GM08714 (cell line): ENCODE data around the gene C9orf50.
A peak's percentile ranks its signal among the peaks of the same experiment; 100 is the strongest.
"Not testable (repeated sequence)": the region's sequence is repeated elsewhere in the genome, so short reads cannot be mapped to it uniquely, and the experiment has no call there.

Source experiments
- H3K4me3 ChIP-seq: fragments of 200-500 bp; sonication (Bioruptor generic); 2 replicates; pipeline ENCODE4 v1.5.1; 2014; ENCODE audit warnings: mild to moderate bottlenecking, low read length, inconsistent platforms
- ZNF274 ChIP-seq: IDR thresholded peaks from 2 replicates; pipeline ENCODE4 v1.6.1; 2012; ENCODE audit warnings: mild to moderate bottlenecking, low read depth, low read length

C9orf50 gene

DNA sequence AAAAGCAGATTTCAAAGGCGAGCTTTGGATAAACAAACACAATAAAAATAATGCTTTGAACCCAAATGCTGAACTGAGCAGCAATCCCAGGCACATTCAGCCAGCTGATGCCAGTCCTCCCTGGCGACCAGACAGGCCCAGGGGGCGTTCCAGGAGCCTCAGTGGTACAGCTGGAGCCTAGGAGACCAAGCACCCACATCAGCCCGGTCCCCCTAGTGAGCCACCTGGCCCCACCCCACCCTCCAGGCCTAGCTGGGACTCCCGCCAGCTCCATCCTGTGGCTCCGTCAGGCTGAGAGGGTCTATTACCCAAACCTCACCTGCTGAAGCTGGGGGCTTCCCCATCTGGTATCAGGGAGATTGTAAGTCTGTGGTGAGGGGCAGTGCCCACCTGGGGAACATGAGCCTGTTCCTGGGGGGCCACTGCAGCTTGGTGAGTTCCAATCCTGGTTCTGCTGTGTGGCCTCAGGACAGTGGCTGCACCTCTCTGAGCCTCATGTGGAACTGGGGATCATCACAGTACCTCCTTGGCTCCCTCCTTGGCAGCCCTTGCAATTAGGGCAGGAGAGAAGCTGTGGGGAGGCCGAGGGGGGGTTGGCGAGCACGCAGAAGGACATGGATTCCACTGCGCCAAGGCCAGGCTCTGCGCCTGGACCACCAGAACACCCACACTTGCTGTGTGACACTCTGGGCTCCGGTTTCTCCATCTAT is 16.7 kb downstream of the C9orf50 start:
- TF ChIP-seq ZNF274 = no peak
- no peak overlapping the region for H3K4me3 ChIP-seq

DNA sequence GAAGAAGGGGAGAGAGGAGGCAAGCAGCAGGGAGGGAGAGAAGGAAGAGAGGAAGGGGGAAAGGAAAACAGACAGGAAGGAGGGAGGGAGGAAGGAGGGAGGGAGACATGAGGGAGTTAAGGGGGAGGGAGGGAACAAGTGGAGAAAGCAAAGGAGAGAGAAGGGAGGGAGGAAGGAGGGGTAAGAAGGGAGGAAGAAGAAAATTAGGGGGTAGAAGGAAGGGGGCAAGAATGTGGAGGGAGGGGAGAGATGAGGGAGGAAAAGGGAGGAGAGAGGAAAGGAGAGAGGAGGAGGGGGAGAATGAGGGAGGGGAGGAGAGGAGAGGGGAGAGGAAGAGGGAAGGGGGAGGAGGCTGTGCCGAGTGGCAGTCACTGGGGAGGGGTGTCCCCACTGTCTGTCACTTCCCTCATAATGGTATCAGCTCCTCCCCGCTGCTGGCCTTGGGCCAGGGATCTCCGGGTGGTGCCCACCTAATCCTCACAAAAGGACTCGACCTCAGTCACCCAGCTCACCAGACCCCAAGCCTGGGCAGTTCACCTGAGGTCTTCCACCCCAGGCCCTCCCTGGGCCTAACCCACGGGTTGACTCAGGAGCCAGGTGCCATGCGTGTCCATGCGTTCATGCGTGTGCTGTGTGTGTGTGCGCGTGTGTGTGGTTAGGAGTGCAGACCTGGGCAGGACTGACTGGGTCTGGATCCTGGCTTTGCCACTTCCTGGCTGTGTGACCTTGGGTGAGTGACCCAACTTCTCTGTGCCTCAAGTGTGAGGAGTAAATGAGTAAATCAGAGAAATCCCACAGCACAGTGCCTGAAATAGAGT is 18.1 kb downstream of the C9orf50 start:
- H3K4me3 ChIP-seq = no peak overlapping the region

DNA sequence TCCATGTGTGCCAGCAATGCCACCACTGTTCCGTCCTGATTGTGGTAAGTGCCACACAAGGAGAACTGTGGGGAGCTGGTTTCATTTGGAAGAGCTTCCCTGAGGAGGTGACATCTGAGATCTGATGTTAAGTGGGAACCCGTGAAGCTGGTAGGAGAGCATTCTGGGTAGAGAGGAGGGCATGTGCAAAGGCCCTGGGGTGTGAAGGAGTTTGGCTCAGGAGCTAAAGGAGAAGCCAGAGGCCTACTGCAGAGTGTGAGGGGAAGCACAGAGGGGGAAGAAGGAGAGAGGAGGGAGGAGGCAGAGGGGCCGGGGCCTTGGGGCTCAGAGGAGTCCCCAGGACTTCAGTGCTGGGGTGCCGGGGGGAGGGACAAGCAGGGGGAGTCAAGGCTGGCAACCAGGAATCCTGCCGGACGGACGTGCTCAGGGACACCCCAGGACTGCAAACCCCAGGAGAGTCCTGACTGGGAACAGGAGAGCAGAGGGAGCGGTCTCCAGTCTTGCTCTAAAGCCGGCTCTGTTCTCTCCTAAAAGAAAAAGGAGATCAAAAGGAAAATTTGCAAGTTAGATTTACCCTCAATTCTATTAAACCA is 19.7 kb downstream of the C9orf50 start:
- no peak overlapping the region for H3K4me3 ChIP-seq
- no peak for TF ChIP-seq ZNF274

More for the DNA sequence above, 18.1 kb downstream of the C9orf50 start:
- TF ChIP-seq ZNF274 = no peak

- H3K4me3 ChIP-seq = no peak overlapping the region
Observed at GRCh38 chr9:129598089-129598596, 22.8 kb downstream of the C9orf50 start.

GRCh38 chr9:129597355-129598088 is 23.4 kb downstream of the C9orf50 start:
- TF ChIP-seq ZNF274 = no peak
- peak overlapping the region; percentile 4; the same call in 1 of the 2 replicates for H3K4me3 ChIP-seq

More at GRCh38 chr9:129598089-129598596, 22.8 kb downstream of the C9orf50 start:
- no peak for TF ChIP-seq ZNF274

DNA sequence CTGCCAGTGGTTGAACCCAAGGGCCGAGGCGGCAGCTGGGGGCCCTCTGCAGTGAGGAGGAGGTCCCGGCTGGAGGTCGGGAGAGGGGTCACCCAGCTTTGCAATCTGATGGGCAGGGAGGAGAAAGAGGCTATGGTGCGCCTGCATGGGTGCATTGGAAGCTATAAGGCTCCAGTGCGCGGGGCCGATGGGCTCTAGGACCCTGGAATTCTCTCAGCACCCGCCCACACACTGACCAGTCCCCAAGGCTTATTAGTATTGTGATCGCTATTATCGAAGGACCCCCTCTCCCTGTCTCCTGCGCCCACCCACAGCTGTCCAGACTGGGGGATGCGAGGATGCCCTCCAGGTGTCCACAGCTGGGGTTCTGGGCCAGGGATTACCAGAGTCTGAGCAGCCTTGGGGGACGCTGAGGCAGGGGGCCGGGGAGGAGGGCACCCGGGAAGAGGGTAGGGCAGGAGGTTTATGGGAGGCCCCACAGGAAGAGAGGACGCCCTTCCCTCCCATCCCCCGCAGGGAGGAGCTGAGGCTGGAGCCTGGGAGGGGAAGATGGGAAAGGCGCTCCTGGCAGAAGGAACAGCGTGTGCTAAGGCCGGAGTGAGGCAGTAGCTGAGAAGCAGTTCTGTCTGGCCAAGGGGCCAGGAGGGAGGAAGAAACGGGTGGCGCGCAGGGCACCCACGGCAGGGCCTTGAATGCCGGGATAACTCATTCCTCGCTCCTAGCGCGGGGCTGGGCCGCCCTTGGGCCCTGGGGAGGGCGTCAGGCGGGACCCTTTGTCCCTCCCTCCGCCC is 24.2 kb downstream of the C9orf50 start:
- no peak for TF ChIP-seq ZNF274
- peak overlapping the region; percentile 4; the same call in 1 of the 2 replicates for H3K4me3 ChIP-seq

GRCh38 chr9:129595903-129596540 is 24.9 kb downstream of the C9orf50 start:
- no peak for TF ChIP-seq ZNF274
- H3K4me3 ChIP-seq = no peak overlapping the region

- no peak for TF ChIP-seq ZNF274
- no peak overlapping the region for H3K4me3 ChIP-seq
Observed at GRCh38 chr9:129595311-129595741, 25.6 kb downstream of the C9orf50 start.

DNA sequence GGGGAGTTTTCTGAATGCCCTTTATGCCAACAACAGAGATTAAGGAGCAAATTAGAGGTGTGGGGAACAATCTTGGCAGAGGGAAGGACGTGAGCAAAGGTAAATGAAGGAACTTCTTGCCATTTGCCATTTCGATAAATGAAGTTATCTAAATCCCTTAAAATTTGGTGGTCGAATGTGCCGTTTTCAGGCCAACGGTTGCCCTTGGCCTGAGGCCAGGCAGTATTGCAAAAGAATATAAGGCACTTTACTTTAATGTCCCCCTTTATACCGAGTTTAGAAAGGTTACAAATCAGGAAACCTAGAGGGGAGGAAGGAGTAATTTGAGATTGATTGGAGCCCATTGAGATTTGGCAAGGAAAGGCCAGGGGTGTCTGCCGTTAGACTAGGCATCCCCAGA is 26.3 kb downstream of the C9orf50 start:
- TF ChIP-seq ZNF274 = no peak
- H3K4me3 ChIP-seq = no peak overlapping the region

DNA sequence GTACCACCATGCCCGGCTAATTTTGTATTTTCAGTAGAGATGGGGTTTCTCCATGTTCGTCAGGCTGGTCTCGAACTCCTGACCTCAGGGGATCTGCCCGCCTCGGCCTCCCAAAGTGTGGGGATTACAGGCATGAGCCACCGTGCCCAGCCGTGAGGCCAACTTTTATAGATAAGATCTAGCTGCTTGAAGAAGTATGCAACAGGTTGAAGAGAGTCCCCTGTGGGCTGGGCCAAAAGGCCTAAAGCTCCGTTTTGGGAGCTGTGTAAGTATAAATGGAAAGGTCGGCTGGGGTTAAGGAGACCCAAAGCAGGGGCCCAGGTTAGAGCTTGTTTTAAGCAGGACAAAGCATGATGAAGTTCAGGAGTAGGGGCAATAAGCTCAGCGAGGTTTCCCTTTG is 28.1 kb downstream of the C9orf50 start:
- not testable (repeated sequence) for H3K4me3 ChIP-seq

DNA sequence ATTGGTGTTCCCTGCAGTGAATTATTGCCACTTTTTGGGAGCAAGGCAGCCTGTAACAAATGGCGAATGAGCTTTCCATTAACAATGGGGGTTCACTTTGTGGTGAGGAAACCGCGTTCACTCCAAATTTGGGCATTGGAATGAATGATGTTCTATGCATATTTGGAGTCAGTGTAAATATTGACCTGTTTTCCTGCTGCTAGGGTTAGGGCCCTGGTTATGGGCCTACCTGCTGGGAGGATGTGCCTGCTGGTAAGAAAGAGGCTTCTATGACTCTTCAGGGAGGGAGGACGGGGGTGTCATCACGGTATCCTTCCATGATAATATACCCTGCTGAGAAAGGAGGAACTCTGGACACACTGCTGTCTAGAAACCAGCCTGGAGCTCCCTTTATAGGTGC is 29.0 kb downstream of the C9orf50 start:
- no peak overlapping the region for H3K4me3 ChIP-seq
- no peak for TF ChIP-seq ZNF274

DNA sequence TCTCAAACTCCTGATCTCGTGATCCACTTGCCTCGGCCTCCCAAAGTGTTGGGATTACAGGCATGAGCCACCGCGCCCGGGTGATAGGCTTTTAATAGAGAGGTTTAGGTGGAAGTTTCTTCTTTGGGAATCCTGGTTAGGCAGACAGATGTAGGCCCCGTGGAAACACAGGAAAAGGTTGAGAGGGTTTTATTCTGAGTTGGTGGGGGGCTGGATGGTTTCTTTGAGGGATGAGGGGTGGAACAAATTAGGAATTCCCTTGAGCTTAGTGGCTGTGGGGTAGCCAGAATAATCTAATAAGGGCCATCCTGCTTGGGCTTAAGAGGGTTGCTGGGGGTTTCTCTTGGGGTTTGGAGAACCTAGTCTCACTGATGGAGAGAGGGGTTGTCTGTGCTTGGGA is 30.4 kb downstream of the C9orf50 start:
- H3K4me3 ChIP-seq = no peak overlapping the region

More for the DNA sequence above, 30.4 kb downstream of the C9orf50 start:
- no peak for TF ChIP-seq ZNF274
